ENCODE results near the gene SLC35G4.
"Not testable (repeated sequence)": the region's sequence is repeated elsewhere in the genome, so short reads cannot be mapped to it uniquely, and the experiment has no call there.

Gene SLC35G4

GRCh38 chr18:11609488-11609887 lies at the start of gene SLC35G4:
Gene SLC35G4 (plus strand): TSS chr18:11609596. CDS start chr18:11609596, 0 bp downstream.
- not testable (repeated sequence) for DNase-seq

DNA sequence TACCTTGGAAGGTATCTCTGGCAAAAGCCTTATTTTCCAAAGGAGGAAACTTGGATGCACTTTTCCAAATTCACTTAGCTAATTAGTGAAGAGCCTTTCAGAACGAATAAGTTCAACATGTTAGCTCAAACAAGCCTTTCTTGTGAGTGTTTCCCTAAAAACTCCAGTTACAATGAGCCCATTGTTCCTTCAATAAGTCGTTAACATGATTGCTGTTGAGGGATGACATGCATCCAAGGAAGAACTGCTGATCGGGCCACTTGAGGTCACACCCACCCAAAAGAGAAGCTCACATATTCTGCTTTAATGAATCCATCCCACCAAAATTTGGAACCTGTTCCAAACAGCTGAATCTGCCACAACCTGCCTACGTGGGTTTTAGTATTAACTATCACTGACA lies 48.1 kb upstream of the SLC35G4 start:
- no peak for DNase-seq

GRCh38 chr18:11565716-11566115 lies 43.7 kb upstream of the SLC35G4 start:
- DNase-seq = no peak

- DNase-seq = no peak
Observed at GRCh38 chr18:11566236-11566965, 43.0 kb upstream of the SLC35G4 start.

GRCh38 chr18:11567396-11567795 lies 42.0 kb upstream of the SLC35G4 start:
- no peak for DNase-seq

DNA sequence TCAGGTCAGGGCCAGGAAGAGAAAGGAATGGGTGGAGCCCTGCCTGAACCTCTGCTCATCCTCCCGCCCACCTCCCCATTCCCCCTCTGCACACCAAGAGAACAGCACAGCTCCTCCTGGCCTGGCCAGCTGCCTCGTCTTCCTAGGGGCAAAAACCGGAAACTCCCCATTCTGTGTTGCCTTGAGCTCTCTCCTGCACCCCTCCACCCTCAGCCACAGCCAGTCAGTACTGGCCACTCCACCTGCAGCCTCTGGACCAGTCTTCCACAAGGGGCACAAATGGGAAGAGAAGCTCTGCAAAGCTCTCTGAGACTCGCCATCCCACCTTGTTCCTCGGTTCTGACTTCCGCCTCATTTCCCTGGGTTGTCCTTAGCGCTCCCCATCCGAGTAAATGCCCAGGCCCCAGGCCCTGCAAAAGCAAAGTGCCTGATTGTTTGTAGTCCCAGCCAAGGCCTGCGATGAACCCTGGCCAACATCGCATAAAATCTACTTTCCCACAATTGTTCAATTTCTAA lies 39.3 kb upstream of the SLC35G4 start:
- no peak for DNase-seq

DNA sequence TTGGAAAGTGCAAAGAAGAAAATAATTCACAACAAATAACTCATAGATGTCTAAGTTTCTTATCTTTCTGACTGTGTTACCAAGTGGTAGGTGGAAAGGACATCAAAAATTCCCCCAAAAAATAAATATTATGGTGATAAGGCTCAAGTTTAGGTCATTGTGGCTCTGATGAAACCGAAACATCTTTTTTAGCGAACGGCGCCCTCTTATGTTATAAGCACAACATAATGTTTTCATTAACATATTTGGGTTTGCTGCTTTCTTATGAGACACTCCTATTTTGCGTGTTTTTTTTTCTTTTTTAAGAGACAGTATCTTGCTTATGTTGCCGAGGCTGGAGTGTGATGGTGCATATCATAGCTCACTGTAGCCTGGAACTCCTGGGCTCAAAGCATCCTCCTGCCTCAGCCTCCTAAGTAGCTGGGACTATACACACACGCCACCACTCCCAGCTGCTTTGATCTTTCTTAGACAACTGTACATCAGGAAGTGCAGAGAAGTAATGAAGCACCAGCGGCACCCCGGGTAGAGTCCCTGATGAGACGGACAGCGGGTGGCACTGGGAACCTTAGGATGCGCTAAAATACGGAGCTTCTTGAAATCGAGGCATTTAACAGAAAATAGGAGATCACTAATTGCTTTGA lies 38.5 kb upstream of the SLC35G4 start:
- DNase-seq = no peak

DNA sequence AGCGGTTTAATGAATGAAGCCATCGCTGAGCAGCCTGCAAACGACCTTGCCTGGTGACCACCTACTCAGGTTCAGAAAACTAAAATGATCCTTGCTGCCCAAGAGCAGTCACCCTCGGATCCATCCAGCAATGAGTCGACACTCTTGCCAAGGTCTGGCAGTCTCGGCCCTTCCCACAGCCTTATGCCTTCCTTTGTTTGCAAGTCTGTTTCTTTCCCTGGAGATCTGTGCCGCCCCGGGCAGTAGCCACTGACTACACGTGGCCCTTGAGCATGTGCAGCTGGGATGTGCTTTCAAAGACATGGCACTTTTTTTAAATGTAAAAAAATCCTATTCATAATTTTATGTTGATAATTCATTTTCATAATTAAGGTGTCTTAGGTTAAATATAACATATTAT lies 37.2 kb upstream of the SLC35G4 start:
- DNase-seq = no peak

DNA sequence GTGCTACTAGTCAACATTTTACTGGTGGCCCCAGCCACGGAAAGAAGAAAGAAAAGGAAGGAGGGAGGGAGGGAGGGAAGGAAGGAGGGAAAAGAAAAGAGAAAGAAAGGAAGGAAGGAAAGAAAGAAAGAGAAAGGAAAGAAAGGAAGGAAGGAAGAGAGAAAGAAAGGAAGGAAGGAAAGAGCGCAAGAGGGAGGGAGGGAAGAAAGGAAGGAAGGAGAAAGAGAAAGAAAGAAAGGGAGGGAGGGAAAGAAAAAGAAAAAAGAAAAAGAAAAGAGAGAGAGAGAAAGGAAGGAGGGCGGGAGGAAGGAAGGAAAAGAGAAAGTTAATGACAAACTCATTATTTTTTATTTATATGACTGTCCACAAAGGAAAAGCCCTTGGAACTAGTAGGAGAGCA lies 34.9 kb upstream of the SLC35G4 start:
- no peak for DNase-seq

DNA sequence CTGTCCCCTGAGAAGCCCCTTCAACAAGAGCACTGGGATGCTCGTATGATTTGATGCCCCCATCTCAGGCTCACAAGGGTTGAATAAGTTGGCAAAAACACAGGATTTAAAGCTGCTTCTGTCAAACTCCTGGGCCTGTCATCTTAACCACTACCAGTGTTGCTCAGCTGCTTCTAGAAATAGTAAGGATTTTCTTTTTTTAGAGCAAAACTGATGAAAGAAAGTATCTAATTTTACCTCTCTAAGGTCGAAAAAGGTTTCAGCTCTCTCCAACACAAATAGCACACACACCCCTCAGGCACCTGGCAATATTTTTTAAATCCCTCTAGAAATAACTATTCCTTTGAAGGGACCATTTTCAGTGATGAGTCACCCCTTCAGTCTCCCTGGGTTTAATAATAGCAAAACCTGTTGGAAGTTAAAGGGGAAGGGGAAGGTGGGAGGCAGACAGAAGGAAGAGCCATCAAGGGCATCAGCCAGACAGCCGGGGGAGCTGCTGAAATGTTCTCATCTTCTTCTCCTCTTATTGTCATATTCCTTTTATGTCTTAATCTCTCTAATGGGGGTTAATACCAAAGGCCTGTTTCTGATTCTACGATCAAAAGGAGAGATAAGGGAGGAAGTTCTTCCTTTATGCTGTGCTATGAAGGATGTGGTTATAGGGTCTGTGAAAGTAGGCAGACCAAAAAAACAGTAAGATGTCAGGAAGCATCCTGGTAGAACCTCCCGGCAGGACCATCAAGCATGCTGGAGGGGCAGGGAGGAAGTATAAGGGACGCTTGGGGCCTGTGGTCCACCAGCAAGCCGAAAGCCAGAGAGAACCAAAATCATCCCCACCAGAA lies 31.9 kb upstream of the SLC35G4 start:
- no peak for DNase-seq

- no peak for DNase-seq
Observed at GRCh38 chr18:11578799-11579198, 30.6 kb upstream of the SLC35G4 start.

DNA sequence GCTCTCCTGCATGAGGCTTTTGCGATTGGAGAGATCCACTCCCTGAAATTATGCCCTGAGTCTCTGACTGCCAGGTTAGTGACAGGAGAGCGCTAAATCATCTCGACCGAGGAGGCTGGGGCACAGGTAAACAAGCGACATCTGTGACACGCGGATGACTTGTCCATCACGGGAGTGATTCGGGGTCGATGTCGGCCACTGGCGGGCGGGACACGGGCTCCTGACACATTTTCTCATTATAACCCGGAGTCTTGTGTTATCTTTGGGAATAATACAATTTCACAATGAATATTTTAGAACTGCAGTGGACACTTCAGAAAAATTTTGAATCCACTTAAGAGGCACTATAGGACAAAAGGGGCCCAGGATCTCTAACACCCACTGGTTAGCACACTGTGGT lies 29.5 kb upstream of the SLC35G4 start:
- no peak for DNase-seq

GRCh38 chr18:11581286-11581685 lies 28.1 kb upstream of the SLC35G4 start:
- DNase-seq = no peak

- DNase-seq = no peak
Observed at GRCh38 chr18:11585596-11585995, 23.8 kb upstream of the SLC35G4 start.

GRCh38 chr18:11586896-11587295 lies 22.5 kb upstream of the SLC35G4 start:
- no peak for DNase-seq

DNA sequence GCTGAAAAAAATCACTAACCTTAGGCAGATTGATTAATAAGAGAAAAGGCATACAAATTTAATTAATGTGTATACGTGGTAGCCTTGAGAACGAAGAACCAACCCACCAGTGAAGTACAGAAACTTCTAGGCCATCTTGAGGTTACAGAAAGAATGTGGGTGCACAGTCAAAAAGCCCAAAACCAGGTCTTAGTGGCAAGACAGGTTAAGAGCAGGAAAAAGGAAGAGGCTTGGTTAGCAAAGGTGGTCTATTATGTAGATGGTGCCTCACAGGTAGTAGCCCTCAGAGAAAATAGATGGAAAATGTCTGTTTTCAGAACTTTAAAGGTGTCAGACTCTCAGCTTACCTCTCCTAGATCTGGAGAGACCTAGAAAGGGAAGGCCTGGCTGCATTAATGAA lies 22.0 kb upstream of the SLC35G4 start:
- no peak for DNase-seq

DNA sequence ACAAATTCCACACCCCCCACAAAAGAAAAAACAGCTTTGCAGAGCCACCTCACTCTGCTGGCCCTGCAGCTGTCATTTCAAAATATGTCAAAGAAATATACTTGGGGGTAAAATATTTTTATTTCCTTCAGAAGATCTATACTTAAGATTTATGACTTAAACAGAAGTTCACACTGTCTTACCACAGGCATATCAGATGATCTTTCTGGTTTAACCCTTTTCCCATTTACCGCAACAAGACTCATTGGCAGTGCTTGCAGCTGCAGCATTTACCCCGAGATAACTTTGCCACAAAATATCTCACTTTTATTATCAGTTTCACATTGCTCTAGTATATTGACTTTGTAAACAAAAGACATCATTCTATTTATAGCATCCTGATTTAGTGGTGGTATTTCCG lies 21.6 kb upstream of the SLC35G4 start:
- DNase-seq = no peak

DNA sequence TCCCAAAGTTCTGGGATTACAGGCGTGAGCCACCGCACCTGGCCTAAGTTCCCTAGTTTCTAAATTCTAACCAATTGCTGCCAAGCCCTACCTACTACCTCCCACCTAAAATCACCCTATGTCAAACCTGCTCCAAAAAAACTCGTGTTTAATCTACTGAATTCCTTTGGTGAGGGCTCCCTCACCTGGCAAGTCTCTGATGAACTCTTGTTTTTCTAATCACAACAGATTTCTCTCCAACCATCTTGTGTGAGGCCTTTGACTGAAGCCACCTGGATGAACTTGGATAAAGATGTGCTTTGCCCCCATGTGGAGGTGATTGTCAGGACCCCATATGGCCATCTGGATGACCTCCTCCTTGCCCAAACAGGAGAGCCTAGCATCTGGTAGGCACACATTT lies 17.4 kb upstream of the SLC35G4 start:
- no peak for DNase-seq

GRCh38 chr18:11600321-11600720 lies 9.1 kb upstream of the SLC35G4 start:
- DNase-seq = no peak

DNA sequence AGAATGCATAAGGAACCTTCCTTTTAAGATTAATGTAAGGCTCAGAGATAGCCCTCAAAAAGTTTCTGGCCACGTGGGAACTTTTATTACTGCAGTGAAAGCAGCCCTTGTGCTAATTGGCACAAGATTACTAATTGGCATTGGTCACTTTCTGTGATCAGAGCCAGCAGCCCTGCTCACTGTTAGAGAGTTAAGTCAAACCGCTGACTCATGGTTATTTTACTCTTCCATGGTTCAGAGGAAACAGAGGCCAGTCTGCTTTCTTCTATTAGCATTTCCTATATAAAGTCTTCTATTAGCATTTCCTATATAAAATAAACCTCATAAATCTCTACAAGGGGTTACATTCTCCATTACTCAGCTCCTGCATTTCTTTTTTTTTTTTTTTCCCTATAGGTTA lies 1.5 kb upstream of the SLC35G4 start:
- DNase-seq = no peak

- DNase-seq = not testable (repeated sequence)
Observed at GRCh38 chr18:11608618-11609017, 778 bp upstream of the SLC35G4 start.

- not testable (repeated sequence) for DNase-seq
Observed at GRCh38 chr18:11613073-11613472, 3.7 kb downstream of the SLC35G4 start.

DNA sequence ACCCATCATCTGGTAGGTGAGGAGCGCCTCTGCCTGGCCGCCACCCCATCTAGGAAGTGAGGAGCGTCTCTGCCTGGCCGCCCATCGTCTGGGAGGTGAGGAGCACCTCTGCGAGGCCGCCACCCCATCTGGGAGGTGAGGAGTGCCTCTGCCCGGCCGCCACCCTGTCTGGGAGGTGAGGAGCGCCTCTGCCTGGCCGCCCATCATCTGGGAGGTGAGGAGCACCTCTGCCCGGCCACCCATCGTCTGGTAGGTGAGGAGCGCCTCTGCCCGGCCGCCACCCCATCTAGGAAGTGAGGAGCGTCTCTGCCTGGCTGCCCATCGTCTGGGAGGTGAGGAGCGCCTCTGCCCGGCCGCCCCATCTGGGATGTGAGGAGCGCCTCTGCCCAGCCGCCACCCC lies 4.2 kb downstream of the SLC35G4 start:
- DNase-seq = not testable (repeated sequence)

GRCh38 chr18:11614042-11614441 lies 4.6 kb downstream of the SLC35G4 start:
- DNase-seq = not testable (repeated sequence)
